ENCODE data around the gene SLC25A21. TPM values are rescaled to one million over a fixed set of nuclear protein-coding genes. Genes with fewer than 3 reads are reported as not detected.

SLC25A21 gene
- total RNA-seq, 1 donor from 2014 or later = 0.91 TPM

GRCh38 chr14:36971263-36971855 is 201.0 kb downstream of the SLC25A21 start:
- peaks cover 4% of the 10 kb centered on the region for H3K9me3 Mint-ChIP-seq (ENCODE audit: unreplicated experiment)
- no peak for DNase-seq
- H3K27ac Mint-ChIP-seq (ENCODE audit: unreplicated experiment) = no peak overlapping the region
- no peak for TF ChIP-seq CTCF (IDR thresholded peaks at IDR 0.05; ENCODE audit: partially characterized antibody, unreplicated experiment)
- peaks cover 9% of the 10 kb centered on the region for H3K4me1 Mint-ChIP-seq (ENCODE audit: low read depth, unreplicated experiment)
- no peak overlapping the region for H3K4me3 Mint-ChIP-seq (ENCODE audit: unreplicated experiment)
- H3K36me3 Mint-ChIP-seq (ENCODE audit: unreplicated experiment) = no peaks in the 10 kb centered on the region
- H3K27me3 Mint-ChIP-seq (ENCODE audit: unreplicated experiment) = no peaks in the 10 kb centered on the region

- no peak overlapping the region for H3K4me3 Mint-ChIP-seq (ENCODE audit: unreplicated experiment)
- no peak overlapping the region for H3K27ac Mint-ChIP-seq (ENCODE audit: unreplicated experiment)
- H3K36me3 Mint-ChIP-seq (ENCODE audit: unreplicated experiment) = no peaks in the 10 kb centered on the region
- no peaks in the 10 kb centered on the region for H3K9me3 Mint-ChIP-seq (ENCODE audit: unreplicated experiment)
- no peaks in the 10 kb centered on the region for H3K4me1 Mint-ChIP-seq (ENCODE audit: low read depth, unreplicated experiment)
- no peak for TF ChIP-seq CTCF (IDR thresholded peaks at IDR 0.05; ENCODE audit: partially characterized antibody, unreplicated experiment)
- DNase-seq = no peak
- H3K27me3 Mint-ChIP-seq (ENCODE audit: unreplicated experiment) = no peaks in the 10 kb centered on the region
Observed at GRCh38 chr14:36967892-36968555, 204.4 kb downstream of the SLC25A21 start.

- H3K36me3 Mint-ChIP-seq (ENCODE audit: unreplicated experiment) = no peaks in the 10 kb centered on the region
- TF ChIP-seq CTCF (IDR thresholded peaks at IDR 0.05; ENCODE audit: partially characterized antibody, unreplicated experiment) = no peak
- H3K9me3 Mint-ChIP-seq (ENCODE audit: unreplicated experiment) = no peaks in the 10 kb centered on the region
- H3K27ac Mint-ChIP-seq (ENCODE audit: unreplicated experiment) = no peak overlapping the region
- H3K4me1 Mint-ChIP-seq (ENCODE audit: low read depth, unreplicated experiment) = peaks cover 2% of the 10 kb centered on the region
- DNase-seq = no peak
- H3K27me3 Mint-ChIP-seq (ENCODE audit: unreplicated experiment) = no peaks in the 10 kb centered on the region
- no peak overlapping the region for H3K4me3 Mint-ChIP-seq (ENCODE audit: unreplicated experiment)
Observed at GRCh38 chr14:36955967-36956366, 216.4 kb downstream of the SLC25A21 start.

GRCh38 chr14:36955376-36955775 is 217.0 kb downstream of the SLC25A21 start:
- Mint-ChIP-seq H3K4me1 (ENCODE audit: low read depth, unreplicated experiment) (peaks cover 6% of the 10 kb centered on the region), H3K4me3 (ENCODE audit: unreplicated experiment) (no peak overlapping the region), H3K36me3 (ENCODE audit: unreplicated experiment) (no peaks in the 10 kb centered on the region), H3K9me3 (ENCODE audit: unreplicated experiment) (no peaks in the 10 kb centered on the region), H3K27me3 (ENCODE audit: unreplicated experiment) (no peaks in the 10 kb centered on the region), H3K27ac (ENCODE audit: unreplicated experiment) (no peak overlapping the region)
- TF ChIP-seq CTCF (IDR thresholded peaks at IDR 0.05; ENCODE audit: partially characterized antibody, unreplicated experiment) = no peak
- DNase-seq = no peak

- H3K4me3 Mint-ChIP-seq (ENCODE audit: unreplicated experiment) = no peak overlapping the region
- H3K27me3 Mint-ChIP-seq (ENCODE audit: unreplicated experiment) = no peaks in the 10 kb centered on the region
- no peak for DNase-seq
- H3K4me1 Mint-ChIP-seq (ENCODE audit: low read depth, unreplicated experiment) = peaks cover 6% of the 10 kb centered on the region
- no peaks in the 10 kb centered on the region for H3K9me3 Mint-ChIP-seq (ENCODE audit: unreplicated experiment)
- H3K27ac Mint-ChIP-seq (ENCODE audit: unreplicated experiment) = no peak overlapping the region
- no peak for TF ChIP-seq CTCF (IDR thresholded peaks at IDR 0.05; ENCODE audit: partially characterized antibody, unreplicated experiment)
- no peaks in the 10 kb centered on the region for H3K36me3 Mint-ChIP-seq (ENCODE audit: unreplicated experiment)
Observed at GRCh38 chr14:36952689-36953088, 219.7 kb downstream of the SLC25A21 start.
